GM13977 (cell line): ENCODE data around the gene ULBP3.

ENCODE experiments used
- DNase-seq: peaks from one replicate; pipeline ENCODE4 v3.0.0; 2012; ENCODE audit warnings: low spot score
- in situ Hi-C: fragments of 300-500 bp; cut with MboI; formaldehyde crosslinking; loops from one replicate; pipeline ENCODE4 v1.12.0; 2022; ENCODE audit warnings: low sequenced_read_pairs, low pct_unique_long_range_greater_than_20kb, mixed read lengths, inconsistent platforms; ENCODE audit not compliant: unreplicated experiment
- TF ChIP-seq, protein P1 (sequence below): IDR thresholded peaks from 2 replicates; pipeline ENCODE4 v1.5.1; 2012; ENCODE audit warnings: mild to moderate bottlenecking, control low read depth; ENCODE audit not compliant: insufficient read depth; ENCODE audit errors: extremely low read depth, missing control alignments

The ULBP3 gene

DNA sequence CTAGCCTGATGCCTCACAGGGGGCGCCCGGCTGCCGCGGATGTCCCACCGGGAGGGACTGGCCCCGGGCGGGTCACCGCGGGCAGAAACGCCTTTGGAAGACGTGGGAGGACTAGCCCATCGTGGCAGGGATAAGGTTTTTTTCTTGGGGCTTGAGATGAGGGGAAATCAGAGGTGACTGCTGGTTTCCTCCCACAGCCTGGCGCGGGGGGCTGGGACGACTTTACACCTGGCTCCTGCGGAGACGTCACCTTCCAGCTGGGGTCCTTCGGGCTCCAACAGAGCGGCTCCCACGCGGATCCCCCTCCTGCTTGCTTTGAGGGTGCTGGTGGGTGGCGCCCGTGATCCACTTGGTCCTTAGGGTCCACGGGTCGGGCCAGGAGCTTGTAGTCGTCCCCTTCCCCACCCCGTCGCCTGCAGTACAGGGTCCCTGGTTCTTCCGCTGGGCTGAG, 11.4 kb downstream of the ULBP3 start:
- in situ Hi-C loops = loop anchor here (25.0 kb wide), 1 partner anchor 755 kb away; no protein-coding TSS in a partner anchor
- no peak for DNase-seq
- TF ChIP-seq, protein P1, sequence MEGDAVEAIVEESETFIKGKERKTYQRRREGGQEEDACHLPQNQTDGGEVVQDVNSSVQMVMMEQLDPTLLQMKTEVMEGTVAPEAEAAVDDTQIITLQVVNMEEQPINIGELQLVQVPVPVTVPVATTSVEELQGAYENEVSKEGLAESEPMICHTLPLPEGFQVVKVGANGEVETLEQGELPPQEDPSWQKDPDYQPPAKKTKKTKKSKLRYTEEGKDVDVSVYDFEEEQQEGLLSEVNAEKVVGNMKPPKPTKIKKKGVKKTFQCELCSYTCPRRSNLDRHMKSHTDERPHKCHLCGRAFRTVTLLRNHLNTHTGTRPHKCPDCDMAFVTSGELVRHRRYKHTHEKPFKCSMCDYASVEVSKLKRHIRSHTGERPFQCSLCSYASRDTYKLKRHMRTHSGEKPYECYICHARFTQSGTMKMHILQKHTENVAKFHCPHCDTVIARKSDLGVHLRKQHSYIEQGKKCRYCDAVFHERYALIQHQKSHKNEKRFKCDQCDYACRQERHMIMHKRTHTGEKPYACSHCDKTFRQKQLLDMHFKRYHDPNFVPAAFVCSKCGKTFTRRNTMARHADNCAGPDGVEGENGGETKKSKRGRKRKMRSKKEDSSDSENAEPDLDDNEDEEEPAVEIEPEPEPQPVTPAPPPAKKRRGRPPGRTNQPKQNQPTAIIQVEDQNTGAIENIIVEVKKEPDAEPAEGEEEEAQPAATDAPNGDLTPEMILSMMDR = no peak

GRCh38 chr6:150056916-150057315, 12.0 kb downstream of the ULBP3 start:
- TF ChIP-seq, protein P1 = no peak
- DNase-seq = no peak
- in situ Hi-C loops = loop anchor here (25.0 kb wide), 1 partner anchor 755 kb away; no protein-coding TSS in a partner anchor

- in situ Hi-C loops = loop anchor here (25.0 kb wide), 1 partner anchor 756 kb away; no protein-coding TSS in a partner anchor
Measured at GRCh38 chr6:150056156-150056555, 12.8 kb downstream of the ULBP3 start.

GRCh38 chr6:150055131-150055530, 13.8 kb downstream of the ULBP3 start:
- TF ChIP-seq, protein P1 = no peak
- in situ Hi-C loops = loop anchor here (25.0 kb wide), 1 partner anchor 757 kb away; no protein-coding TSS in a partner anchor
- no peak for DNase-seq

More at GRCh38 chr6:150056156-150056555, 12.8 kb downstream of the ULBP3 start:
- TF ChIP-seq, protein P1 = no peak
- DNase-seq = no peak

- DNase-seq = no peak
- TF ChIP-seq, protein P1 = no peak
- in situ Hi-C loops = loop anchor here (25.0 kb wide), 1 partner anchor 759 kb away; no protein-coding TSS in a partner anchor
Measured at GRCh38 chr6:150053450-150053849, 15.5 kb downstream of the ULBP3 start.

GRCh38 chr6:150050846-150051245, 18.1 kb downstream of the ULBP3 start:
- no peak for DNase-seq
- in situ Hi-C loops = loop anchor here (25.0 kb wide), 1 partner anchor 761 kb away; no protein-coding TSS in a partner anchor

More at GRCh38 chr6:150050846-150051245, 18.1 kb downstream of the ULBP3 start:
- TF ChIP-seq, protein P1 = no peak
